HepG2 (cell line): ENCODE results near the gene EIF6. TPM values are rescaled to one million over a fixed set of nuclear protein-coding genes. Genes with fewer than 3 reads are reported as not detected.

Experiments
- ATAC-seq: fragments of 200-7000 bp; cut with Tn5 transposase; 3 replicates; pipeline ENCODE4 v1.9.1; 2020; ENCODE audit warnings: mild to moderate bottlenecking, moderate library complexity
- BruUV-seq: library from RNA; stranded (reverse); fragments of 400-500 nt; replicated peaks from 2 replicates; lab custom pipeline; 2021; lab: Mats Ljungman, UMichigan
- CTCF ChIA-PET: fragments of 300-600 bp; formaldehyde crosslinking; extraction: SDS; loops from one replicate; lab custom pipeline; 2021; ENCODE audit warnings: low total read pairs, inconsistent platforms, low intra/inter-chr PET ratio; lab: Yijun Ruan, JAX
- POLR2A ChIA-PET: fragments of 350-600 bp; sonication (Branson Sonifier 250); formaldehyde crosslinking; loops from one replicate; lab custom pipeline; 2020; ENCODE audit warnings: antibody characterized with exemption, inconsistent platforms; lab: Yijun Ruan, JAX
- DNase-seq: peaks from one replicate; pipeline ENCODE4 v3.0.0-alpha.2; 2015; ENCODE audit warnings: low spot score
- FAIRE-seq: peaks from 3 replicates; lab custom pipeline; 2011; peaks lifted over from hg19 to GRCh38; lab: Jason Lieb, UNC
- H2AFZ ChIP-seq: one replicate; pipeline ENCODE4 v1.6.1; 2011; ENCODE audit warnings: low read length, inconsistent platforms
- H3K27ac ChIP-seq: fragments of 300-600 bp; 3 replicates; pipeline ENCODE4 v1.8.0; 2011; ENCODE audit warnings: mixed run types, mild to moderate bottlenecking, mixed read lengths, low read length, inconsistent platforms; ENCODE audit not compliant: insufficient read depth; ENCODE audit errors: extremely low read length
- H3K27me3 ChIP-seq, 2 experiments: fragments of 200-600 bp in 1 of 2; 2 replicates in 1 of 2; 3 replicates in 1 of 2; pipeline versions ENCODE4 v1.6.0 to v1.8.0; 2011; ENCODE audit warnings: low read length in 2 of 2, mild to moderate bottlenecking in 2 of 2, moderate library complexity in 2 of 2, inconsistent platforms in 1 of 2; ENCODE audit not compliant: insufficient read depth in 2 of 2, control insufficient read depth in 1 of 2
- H3K36me3 ChIP-seq, 2 experiments: fragments of 200-600 bp in 1 of 2; replicated peaks in 1 of 2; 2 replicates in 1 of 2; 3 replicates in 1 of 2; pipeline versions ENCODE4 v1.5.1 to v1.8.0; 2011; ENCODE audit warnings: low read length in 2 of 2, inconsistent platforms in 1 of 2; ENCODE audit not compliant: insufficient read depth in 2 of 2, control insufficient read depth in 1 of 2
- H3K4me1 ChIP-seq: 2 replicates; pipeline ENCODE4 v1.5.1; 2012; ENCODE audit warnings: low read length, inconsistent platforms; ENCODE audit not compliant: insufficient read depth
- H3K4me2 ChIP-seq: 2 replicates; pipeline ENCODE4 v1.6.0; 2011; ENCODE audit warnings: low read depth, low read length, inconsistent platforms
- H3K4me3 ChIP-seq, 3 experiments: fragments of 200-600 bp in 1 of 3; sonication (generic), shearing (Covaris generic) in 1 of 3; replicated peaks in 1 of 3; 2 replicates each; pipeline ENCODE4 v1.5.1; 2011 to 2016; ENCODE audit warnings: low read length in 3 of 3, inconsistent platforms in 2 of 3, low read depth in 2 of 3, mild to moderate bottlenecking in 2 of 3, control low read depth in 1 of 3, mixed read lengths in 1 of 3; ENCODE audit not compliant: insufficient read depth in 1 of 3
- H3K79me2 ChIP-seq: one replicate; pipeline ENCODE4 v1.6.1; 2011; ENCODE audit warnings: low read length, inconsistent platforms; ENCODE audit not compliant: insufficient read depth
- H3K9ac ChIP-seq: 2 replicates; pipeline ENCODE4 v1.6.0; 2011; ENCODE audit warnings: mild to moderate bottlenecking, low read depth, low read length, inconsistent platforms; ENCODE audit not compliant: insufficient read depth
- H3K9me3 ChIP-seq: 2 replicates; pipeline ENCODE4 v1.5.1; 2012; ENCODE audit warnings: mild to moderate bottlenecking, low read length
- H4K20me1 ChIP-seq: 2 replicates; pipeline ENCODE4 v1.6.0; 2011; ENCODE audit warnings: inconsistent platforms, mild to moderate bottlenecking, low read length, moderate library complexity; ENCODE audit not compliant: insufficient read depth
- BORCS8-MEF2B ChIP-seq: sonication (generic); formaldehyde crosslinking; IDR thresholded peaks from 2 replicates; pipeline ENCODE4 v1.8.0; 2022; ENCODE audit warnings: mild to moderate bottlenecking, missing genetic modification reagents
- ELF1 ChIP-seq: sonication (generic); formaldehyde crosslinking; IDR thresholded peaks from 2 replicates; pipeline ENCODE4 v1.4.0; 2020; ENCODE audit warnings: missing genetic modification reagents
- GABPB1 ChIP-seq: IDR thresholded peaks from 2 replicates; pipeline ENCODE4 v1.6.1; 2016; ENCODE audit warnings: mild to moderate bottlenecking, missing genetic modification reagents, moderate library complexity, missing compliant biosample characterization
- MTA3 ChIP-seq: sonication (generic); formaldehyde crosslinking; IDR thresholded peaks from 2 replicates; pipeline ENCODE4 v1.4.0; 2020; ENCODE audit warnings: missing genetic modification reagents
- MXI1 ChIP-seq: IDR thresholded peaks from 3 replicates; pipeline ENCODE4 v1.6.1; 2012; ENCODE audit warnings: low read depth, low read length, inconsistent platforms, borderline replicate concordance
- NAIF1 ChIP-seq: sonication (generic); formaldehyde crosslinking; IDR thresholded peaks from 2 replicates; pipeline ENCODE4 v1.5.0; 2020; ENCODE audit warnings: mild to moderate bottlenecking, missing genetic modification reagents, borderline replicate concordance
- NFYB ChIP-seq: sonication (generic); formaldehyde crosslinking; IDR thresholded peaks from 2 replicates; pipeline ENCODE4 v1.4.0; 2020; ENCODE audit warnings: missing genetic modification reagents
- TCF12 ChIP-seq, 2 experiments: fragments of 450-650 bp in 1 of 2; sonication (generic) in 1 of 2; formaldehyde crosslinking in 1 of 2; IDR thresholded peaks; 2 replicates each; pipeline versions ENCODE4 v1.6.1 to v1.8.0; 2017 to 2022; ENCODE audit warnings: antibody characterized with exemption in 1 of 2, mild to moderate bottlenecking in 1 of 2, missing genetic modification reagents in 1 of 2, moderate library complexity in 1 of 2
- ZNF101 ChIP-seq: sonication (generic); formaldehyde crosslinking; IDR thresholded peaks from 2 replicates; pipeline ENCODE4 v1.4.0; 2020; ENCODE audit warnings: mild to moderate bottlenecking, low read depth, missing genetic modification reagents, borderline replicate concordance
- ZNF136 ChIP-seq: sonication (generic); formaldehyde crosslinking; IDR thresholded peaks from 2 replicates; pipeline ENCODE4 v1.8.1; 2022; ENCODE audit warnings: low read depth, mild to moderate bottlenecking, moderate library complexity, missing genetic modification reagents
- ZNF564 ChIP-seq: sonication (generic); formaldehyde crosslinking; IDR thresholded peaks from 2 replicates; pipeline ENCODE4 v1.8.1; 2023; ENCODE audit warnings: mild to moderate bottlenecking, missing genetic modification reagents
- WGBS: methylation state at CpG from one replicate; pipeline ENCODE4 v1.1.6; 2017; ENCODE audit warnings: low lambda C conversion rate; 5-methylcytosine and 5-hydroxymethylcytosine counted together
- in situ Hi-C: cut with HindIII; loops from 2 replicates; pipeline ENCODE4 v1.10.0; 2017; ENCODE audit warnings: low pct_unique_long_range_greater_than_20kb; ENCODE audit not compliant: extremely low pct_ligation_motif_present
- intact Hi-C: fragments of 100-400 bp; cut with micrococcal nuclease; formaldehyde crosslinking; loops from one replicate; pipeline ENCODE4 v1.10.0; 2022; ENCODE audit not compliant: unreplicated experiment
- polyA plus RNA-seq, 8 experiments: library from polyadenylated mRNA; depleted of rRNA in 3 of 8; stranded (reverse) in 7 of 8; unstranded in 1 of 8; fragments of >200 nt; fragmentation: Illumina TruSeq in 4 of 8; extraction: Trizol in 4 of 8; gene quantifications; 2 replicates each; pipeline versions ENCODE4 v1.2.1 to v1.2.3, GENCODE V29; 2011 to 2016; ENCODE audit warnings: low read depth in 4 of 8, missing spikeins in 1 of 8, mixed read lengths in 1 of 8; ENCODE audit not compliant: insufficient read depth in 1 of 8
- total RNA-seq, 5 experiments: library from RNA; depleted of rRNA; stranded (reverse); fragments of >200 nt; fragmentation: Illumina TruSeq; extraction: Trizol; gene quantifications; 2 replicates each; pipeline ENCODE4 v1.2.3, GENCODE V29; 2016; ENCODE audit warnings: low read depth in 1 of 5
- TF ChIP-seq, protein P1 (sequence below): sonication (generic); formaldehyde crosslinking; IDR thresholded peaks from 2 replicates; pipeline ENCODE4 v1.4.0; 2020; ENCODE audit warnings: mild to moderate bottlenecking, low read depth, missing genetic modification reagents
- TF ChIP-seq, protein P2 (sequence below): sonication (generic); formaldehyde crosslinking; conservative IDR thresholded peaks from 2 replicates; pipeline ENCODE4 v1.4.0; 2020; ENCODE audit warnings: mild to moderate bottlenecking, missing genetic modification reagents, moderate library complexity
- TF ChIP-seq, protein P3 (sequence below): sonication (generic); formaldehyde crosslinking; IDR thresholded peaks from 2 replicates; pipeline ENCODE4 v1.5.0; 2020; ENCODE audit warnings: missing genetic modification reagents

Gene EIF6
- total and polyA plus RNA-seq, 2 of the 13 experiments (the other 11 are each of a cell fraction or from before 2014, with no cell fraction given): 462 to 466 TPM

DNA sequence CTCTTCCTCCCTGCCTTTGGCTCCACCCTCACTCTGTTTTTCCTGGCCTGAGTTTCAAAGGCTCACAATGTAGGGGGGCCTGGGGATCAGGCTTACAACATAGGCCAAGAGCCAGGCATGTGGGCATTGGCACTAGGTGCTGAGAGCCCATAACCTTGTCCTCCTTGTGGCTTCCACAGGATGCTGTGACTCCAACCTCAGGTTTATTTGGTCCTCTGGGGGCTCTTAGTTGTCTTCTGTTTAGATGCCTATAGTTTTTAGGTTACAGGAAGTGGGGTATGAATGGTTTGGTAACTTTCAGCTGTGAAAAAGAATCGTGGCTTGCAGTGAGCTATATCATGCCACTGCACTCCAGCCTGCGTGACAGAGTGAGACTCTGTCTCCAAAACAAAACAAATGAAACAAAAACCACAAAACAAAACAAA lies 32.5 kb downstream of the EIF6 start:
- DNase-seq: no peak
- ATAC-seq: no peak; the same call in 2 of the 3 replicates
- Histone ChIP-seq H3K36me3 (no peaks in the 10 kb centered on the region), H2AFZ (no peak overlapping the region), H3K27me3 (no peaks in the 10 kb centered on the region), H3K9ac (no peak overlapping the region), H3K9me3 (no peaks in the 10 kb centered on the region), H3K4me3 (no peak overlapping the region), H3K79me2 (no peaks in the 10 kb centered on the region), H3K27ac (no peak overlapping the region), H3K4me2 (no peak overlapping the region), H4K20me1 (no peaks in the 10 kb centered on the region), H3K4me1 (peaks cover 7% of the 10 kb centered on the region)
- BruUV-seq: no TSS peak
- POLR2A ChIA-PET: no interaction called here
- 3% methylated on average over 2 of the region's 2 CpGs for WGBS
- TF ChIP-seq ZNF136 (CRISPR knock-in tag): no peak
- no peak for TF ChIP-seq MTA3
- no peak for TF ChIP-seq ZNF101 (CRISPR knock-in tag)
- intact Hi-C loops: no loop called here
- CTCF ChIA-PET: no interaction called here
- no peak for FAIRE-seq
- in situ Hi-C loops: no loop called here

DNA sequence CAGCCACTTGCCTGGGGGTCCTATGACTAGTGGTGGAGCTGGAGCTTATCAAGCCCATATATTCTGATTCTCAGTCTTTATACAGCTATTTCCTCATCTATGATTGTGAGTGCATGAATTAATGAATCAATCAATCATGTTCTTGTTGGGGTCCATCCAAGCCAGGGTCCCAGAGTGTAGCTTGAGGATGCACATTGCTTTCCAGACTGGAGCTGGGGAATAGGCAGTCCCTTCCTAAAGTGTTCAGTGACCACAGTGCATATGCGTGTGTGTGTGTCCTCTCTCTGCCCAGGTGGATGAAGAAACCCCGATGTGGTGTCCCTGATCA lies 33.0 kb downstream of the EIF6 start:
- 26% methylated on average over 2 of the region's 2 CpGs for WGBS
- Histone ChIP-seq H3K36me3 (no peaks in the 10 kb centered on the region), H3K27me3 (no peaks in the 10 kb centered on the region), H3K4me3 (no peak overlapping the region), H4K20me1 (no peaks in the 10 kb centered on the region), H3K4me1 (peaks cover 7% of the 10 kb centered on the region), H3K4me2 (no peak overlapping the region), H3K9me3 (no peaks in the 10 kb centered on the region), H2AFZ (no peak overlapping the region), H3K9ac (no peak overlapping the region), H3K79me2 (no peaks in the 10 kb centered on the region), H3K27ac (no peak overlapping the region)
- ChIA-PET POLR2A (no interaction called here), CTCF (no interaction called here)
- no peak for ATAC-seq
- intact Hi-C loops (no loop called here), in situ Hi-C loops (no loop called here)
- DNase-seq: no peak
- FAIRE-seq: no peak
- BruUV-seq: no TSS peak
- TF ChIP-seq, protein P1, sequence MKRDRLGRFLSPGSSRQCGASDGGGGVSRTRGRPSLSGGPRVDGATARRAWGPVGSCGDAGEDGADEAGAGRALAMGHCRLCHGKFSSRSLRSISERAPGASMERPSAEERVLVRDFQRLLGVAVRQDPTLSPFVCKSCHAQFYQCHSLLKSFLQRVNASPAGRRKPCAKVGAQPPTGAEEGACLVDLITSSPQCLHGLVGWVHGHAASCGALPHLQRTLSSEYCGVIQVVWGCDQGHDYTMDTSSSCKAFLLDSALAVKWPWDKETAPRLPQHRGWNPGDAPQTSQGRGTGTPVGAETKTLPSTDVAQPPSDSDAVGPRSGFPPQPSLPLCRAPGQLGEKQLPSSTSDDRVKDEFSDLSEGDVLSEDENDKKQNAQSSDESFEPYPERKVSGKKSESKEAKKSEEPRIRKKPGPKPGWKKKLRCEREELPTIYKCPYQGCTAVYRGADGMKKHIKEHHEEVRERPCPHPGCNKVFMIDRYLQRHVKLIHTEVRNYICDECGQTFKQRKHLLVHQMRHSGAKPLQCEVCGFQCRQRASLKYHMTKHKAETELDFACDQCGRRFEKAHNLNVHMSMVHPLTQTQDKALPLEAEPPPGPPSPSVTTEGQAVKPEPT: no peak
- TF ChIP-seq, protein P2, sequence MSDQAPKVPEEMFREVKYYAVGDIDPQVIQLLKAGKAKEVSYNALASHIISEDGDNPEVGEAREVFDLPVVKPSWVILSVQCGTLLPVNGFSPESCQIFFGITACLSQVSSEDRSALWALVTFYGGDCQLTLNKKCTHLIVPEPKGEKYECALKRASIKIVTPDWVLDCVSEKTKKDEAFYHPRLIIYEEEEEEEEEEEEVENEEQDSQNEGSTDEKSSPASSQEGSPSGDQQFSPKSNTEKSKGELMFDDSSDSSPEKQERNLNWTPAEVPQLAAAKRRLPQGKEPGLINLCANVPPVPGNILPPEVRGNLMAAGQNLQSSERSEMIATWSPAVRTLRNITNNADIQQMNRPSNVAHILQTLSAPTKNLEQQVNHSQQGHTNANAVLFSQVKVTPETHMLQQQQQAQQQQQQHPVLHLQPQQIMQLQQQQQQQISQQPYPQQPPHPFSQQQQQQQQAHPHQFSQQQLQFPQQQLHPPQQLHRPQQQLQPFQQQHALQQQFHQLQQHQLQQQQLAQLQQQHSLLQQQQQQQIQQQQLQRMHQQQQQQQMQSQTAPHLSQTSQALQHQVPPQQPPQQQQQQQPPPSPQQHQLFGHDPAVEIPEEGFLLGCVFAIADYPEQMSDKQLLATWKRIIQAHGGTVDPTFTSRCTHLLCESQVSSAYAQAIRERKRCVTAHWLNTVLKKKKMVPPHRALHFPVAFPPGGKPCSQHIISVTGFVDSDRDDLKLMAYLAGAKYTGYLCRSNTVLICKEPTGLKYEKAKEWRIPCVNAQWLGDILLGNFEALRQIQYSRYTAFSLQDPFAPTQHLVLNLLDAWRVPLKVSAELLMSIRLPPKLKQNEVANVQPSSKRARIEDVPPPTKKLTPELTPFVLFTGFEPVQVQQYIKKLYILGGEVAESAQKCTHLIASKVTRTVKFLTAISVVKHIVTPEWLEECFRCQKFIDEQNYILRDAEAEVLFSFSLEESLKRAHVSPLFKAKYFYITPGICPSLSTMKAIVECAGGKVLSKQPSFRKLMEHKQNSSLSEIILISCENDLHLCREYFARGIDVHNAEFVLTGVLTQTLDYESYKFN: no peak
- no peak for TF ChIP-seq MXI1
- TF ChIP-seq BORCS8-MEF2B (CRISPR knock-in tag): no peak
- TF ChIP-seq, protein P3, sequence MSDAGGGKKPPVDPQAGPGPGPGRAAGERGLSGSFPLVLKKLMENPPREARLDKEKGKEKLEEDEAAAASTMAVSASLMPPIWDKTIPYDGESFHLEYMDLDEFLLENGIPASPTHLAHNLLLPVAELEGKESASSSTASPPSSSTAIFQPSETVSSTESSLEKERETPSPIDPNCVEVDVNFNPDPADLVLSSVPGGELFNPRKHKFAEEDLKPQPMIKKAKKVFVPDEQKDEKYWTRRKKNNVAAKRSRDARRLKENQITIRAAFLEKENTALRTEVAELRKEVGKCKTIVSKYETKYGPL (CRISPR knock-in tag): no peak
- TF ChIP-seq ZNF564 (CRISPR knock-in tag): no peak
- TF ChIP-seq ELF1 (CRISPR knock-in tag): no peak
- no peak for TF ChIP-seq GABPB1
- no peak for TF ChIP-seq TCF12 (IDR thresholded peaks at IDR 0.05)
- no peak for TF ChIP-seq TCF12 (CRISPR knock-in tag; IDR thresholded peaks at IDR 0.05)
- TF ChIP-seq NFYB (CRISPR knock-in tag): no peak
- no peak for TF ChIP-seq NAIF1
